GM18505 (cell line): ENCODE results near the gene MBD6.
"Not testable (repeated sequence)": the region's sequence is repeated elsewhere in the genome, so short reads cannot be mapped to it uniquely, and the experiment has no call there.

Source experiments
- ATAC-seq: cut with Tn5 transposase; IDR thresholded peaks from one replicate; pipeline ENCODE4 v1.9.1; 2021; ENCODE audit not compliant: unreplicated experiment
- POLR2A ChIP-seq: IDR thresholded peaks from 4 replicates; pipeline ENCODE4 v1.6.1; 2011; ENCODE audit warnings: borderline replicate concordance; ENCODE audit not compliant: insufficient read depth, insufficient read length; ENCODE audit errors: extremely low read depth

Gene MBD6

GRCh38 chr12:57516617-57517153 lies 5.9 kb upstream of the MBD6 start:
- peak; percentile 23 for TF ChIP-seq POLR2A
- no peak for ATAC-seq

GRCh38 chr12:57517187-57517586 lies 5.4 kb upstream of the MBD6 start:
- TF ChIP-seq POLR2A: no peak
- no peak for ATAC-seq

GRCh38 chr12:57517718-57518117 lies 4.9 kb upstream of the MBD6 start:
- ATAC-seq: not testable (repeated sequence)

- no peak for TF ChIP-seq POLR2A
- ATAC-seq: no peak
Observed at GRCh38 chr12:57518176-57518919, 4.3 kb upstream of the MBD6 start.

GRCh38 chr12:57518920-57519795 lies 3.5 kb upstream of the MBD6 start:
- TF ChIP-seq POLR2A: no peak
- ATAC-seq: no peak

GRCh38 chr12:57519796-57520052 lies 2.9 kb upstream of the MBD6 start:
- no peak for ATAC-seq
- TF ChIP-seq POLR2A: no peak

- peak; percentile 68 for ATAC-seq
- peak; percentile 100 for TF ChIP-seq POLR2A
Observed at GRCh38 chr12:57520053-57520818, 2.4 kb upstream of the MBD6 start, which contains the start of gene DDIT3. Gene DDIT3, minus strand, starts transcription at chr12:57520514. Its CDS starts 3,108 bp downstream, at chr12:57517406.

GRCh38 chr12:57521525-57522010 lies 1.1 kb upstream of the MBD6 start:
- no peak for ATAC-seq
- TF ChIP-seq POLR2A: no peak

- no peak for ATAC-seq
- peak; percentile 46 for TF ChIP-seq POLR2A
Observed at GRCh38 chr12:57522887-57523705, 472 bp downstream of the MBD6 start.

GRCh38 chr12:57523706-57524614 lies 1.3 kb downstream of the MBD6 start:
- no peak for TF ChIP-seq POLR2A
- ATAC-seq: no peak

GRCh38 chr12:57524814-57525614 lies 2.4 kb downstream of the MBD6 start:
- no peak for ATAC-seq
- TF ChIP-seq POLR2A: no peak

GRCh38 chr12:57525615-57526383 lies 3.2 kb downstream of the MBD6 start:
- TF ChIP-seq POLR2A: no peak
- ATAC-seq: no peak
